Esophagus muscularis mucosa (tissue), 3 donors: Measurements from ENCODE around the gene NOSTRIN.

Source experiments
- POLR2A ChIP-seq: fragments of 450-650 bp; IDR thresholded peaks from one replicate; pipeline ENCODE4 v1.6.1; 2017; ENCODE audit warnings: antibody characterized with exemption, moderate library complexity, mild to moderate bottlenecking, low read depth
- POLR2AphosphoS5 ChIP-seq, 2 donors: sonication (generic); formaldehyde crosslinking; IDR thresholded peaks; one replicate each; pipeline ENCODE4 v1.6.1; 2017; ENCODE audit warnings: antibody characterized with exemption in 2 of 2
- TF ChIP-seq, protein P1 (sequence below), 3 experiments: fragments of 200-600 bp in 2 of 3; fragments of 450-650 bp in 1 of 3; sonication (generic) in 2 of 3; IDR thresholded peaks; one replicate each; pipeline ENCODE4 v1.5.1; 2017 to 2019; ENCODE audit warnings: antibody characterized with exemption in 3 of 3, mild to moderate bottlenecking in 2 of 3, moderate library complexity in 1 of 3

- TF ChIP-seq, protein P1, sequence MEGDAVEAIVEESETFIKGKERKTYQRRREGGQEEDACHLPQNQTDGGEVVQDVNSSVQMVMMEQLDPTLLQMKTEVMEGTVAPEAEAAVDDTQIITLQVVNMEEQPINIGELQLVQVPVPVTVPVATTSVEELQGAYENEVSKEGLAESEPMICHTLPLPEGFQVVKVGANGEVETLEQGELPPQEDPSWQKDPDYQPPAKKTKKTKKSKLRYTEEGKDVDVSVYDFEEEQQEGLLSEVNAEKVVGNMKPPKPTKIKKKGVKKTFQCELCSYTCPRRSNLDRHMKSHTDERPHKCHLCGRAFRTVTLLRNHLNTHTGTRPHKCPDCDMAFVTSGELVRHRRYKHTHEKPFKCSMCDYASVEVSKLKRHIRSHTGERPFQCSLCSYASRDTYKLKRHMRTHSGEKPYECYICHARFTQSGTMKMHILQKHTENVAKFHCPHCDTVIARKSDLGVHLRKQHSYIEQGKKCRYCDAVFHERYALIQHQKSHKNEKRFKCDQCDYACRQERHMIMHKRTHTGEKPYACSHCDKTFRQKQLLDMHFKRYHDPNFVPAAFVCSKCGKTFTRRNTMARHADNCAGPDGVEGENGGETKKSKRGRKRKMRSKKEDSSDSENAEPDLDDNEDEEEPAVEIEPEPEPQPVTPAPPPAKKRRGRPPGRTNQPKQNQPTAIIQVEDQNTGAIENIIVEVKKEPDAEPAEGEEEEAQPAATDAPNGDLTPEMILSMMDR (IDR thresholded peaks at IDR 0.05) = no peak
- no peak for TF ChIP-seq POLR2AphosphoS5 (IDR thresholded peaks at IDR 0.05)
- TF ChIP-seq POLR2A = no peak
Observed at GRCh38 chr2:168793596-168793995, 8.8 kb upstream of the NOSTRIN start.
